Calu3 (cell line): ENCODE measurements around the gene MIEN1. TPM values are rescaled to one million over a fixed set of nuclear protein-coding genes. Genes with fewer than 3 reads are reported as not detected.

ENCODE experiments used
- BruUV-seq: library from RNA; stranded (reverse); fragments of 400-500 nt; replicated peaks from 2 replicates; lab custom pipeline; 2021; lab: Mats Ljungman, UMichigan
- CTCF ChIA-PET: fragments of 300-600 bp; sonication (Branson Sonifier 250); formaldehyde crosslinking; loops from one replicate; lab custom pipeline; 2022; ENCODE audit warnings: antibody characterized with exemption; lab: Charles Lee
- DNase-seq: peaks from one replicate; pipeline ENCODE4 v3.0.0; 2022
- H3K27ac Mint-ChIP-seq: one replicate; pipeline ENCODE4 v1.8.0; 2022; ENCODE audit warnings: mixed read lengths; ENCODE audit not compliant: unreplicated experiment
- H3K27me3 Mint-ChIP-seq: one replicate; pipeline ENCODE4 v1.8.0; 2022; ENCODE audit warnings: mixed read lengths; ENCODE audit not compliant: unreplicated experiment
- H3K36me3 Mint-ChIP-seq: one replicate; pipeline ENCODE4 v1.8.0; 2022; ENCODE audit warnings: mild to moderate bottlenecking, moderate library complexity, mixed read lengths; ENCODE audit not compliant: insufficient read depth, unreplicated experiment
- H3K4me1 Mint-ChIP-seq: one replicate; pipeline ENCODE4 v1.8.0; 2022; ENCODE audit warnings: mild to moderate bottlenecking, low read depth, mixed read lengths; ENCODE audit not compliant: unreplicated experiment
- H3K4me3 Mint-ChIP-seq: one replicate; pipeline ENCODE4 v1.8.0; 2022; ENCODE audit warnings: mild to moderate bottlenecking, low read depth, moderate library complexity, mixed read lengths; ENCODE audit not compliant: unreplicated experiment
- H3K9me3 Mint-ChIP-seq: one replicate; pipeline ENCODE4 v1.8.0; 2022; ENCODE audit warnings: low read depth, mixed read lengths; ENCODE audit not compliant: unreplicated experiment
- intact Hi-C: fragments of 100-400 bp; cut with micrococcal nuclease; formaldehyde crosslinking; loops from one replicate; pipeline ENCODE4 v1.10.0; 2022; ENCODE audit not compliant: unreplicated experiment
- total RNA-seq: library from RNA; stranded (reverse); gene quantifications from 2 replicates; pipeline ENCODE4 v1.2.3, GENCODE V29; 2022
- TF ChIP-seq, protein P1 (sequence below): fragments of 200-600 bp; IDR thresholded peaks from one replicate; pipeline ENCODE4 v1.8.0; 2022; ENCODE audit warnings: antibody characterized with exemption; ENCODE audit not compliant: unreplicated experiment

MIEN1 gene
- total RNA-seq, 1 experiment from 2014 or later = 2,121 TPM

- Mint-ChIP-seq H3K4me3 (no peak overlapping the region), H3K27ac (peak overlapping the region; percentile 90), H3K36me3 (peaks cover 100% of the 10 kb centered on the region), H3K27me3 (no peaks in the 10 kb centered on the region), H3K4me1 (peaks cover 42% of the 10 kb centered on the region), H3K9me3 (no peaks in the 10 kb centered on the region)
- DNase-seq = no peak
- BruUV-seq = no TSS peak
- CTCF ChIA-PET = interaction anchor here (0.6 to 161.2 kb wide), 24 partner anchors 3 to 256 kb away, joined by 3 to 42089 read pairs (median 5); partner anchors contain the start of genes ERBB2, GRB7, MIEN1 and NEUROD2
- intact Hi-C loops = no loop called here
- TF ChIP-seq, protein P1, sequence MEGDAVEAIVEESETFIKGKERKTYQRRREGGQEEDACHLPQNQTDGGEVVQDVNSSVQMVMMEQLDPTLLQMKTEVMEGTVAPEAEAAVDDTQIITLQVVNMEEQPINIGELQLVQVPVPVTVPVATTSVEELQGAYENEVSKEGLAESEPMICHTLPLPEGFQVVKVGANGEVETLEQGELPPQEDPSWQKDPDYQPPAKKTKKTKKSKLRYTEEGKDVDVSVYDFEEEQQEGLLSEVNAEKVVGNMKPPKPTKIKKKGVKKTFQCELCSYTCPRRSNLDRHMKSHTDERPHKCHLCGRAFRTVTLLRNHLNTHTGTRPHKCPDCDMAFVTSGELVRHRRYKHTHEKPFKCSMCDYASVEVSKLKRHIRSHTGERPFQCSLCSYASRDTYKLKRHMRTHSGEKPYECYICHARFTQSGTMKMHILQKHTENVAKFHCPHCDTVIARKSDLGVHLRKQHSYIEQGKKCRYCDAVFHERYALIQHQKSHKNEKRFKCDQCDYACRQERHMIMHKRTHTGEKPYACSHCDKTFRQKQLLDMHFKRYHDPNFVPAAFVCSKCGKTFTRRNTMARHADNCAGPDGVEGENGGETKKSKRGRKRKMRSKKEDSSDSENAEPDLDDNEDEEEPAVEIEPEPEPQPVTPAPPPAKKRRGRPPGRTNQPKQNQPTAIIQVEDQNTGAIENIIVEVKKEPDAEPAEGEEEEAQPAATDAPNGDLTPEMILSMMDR = no peak
Measured at GRCh38 chr17:39724731-39725130, 5.6 kb downstream of the MIEN1 start.

DNA sequence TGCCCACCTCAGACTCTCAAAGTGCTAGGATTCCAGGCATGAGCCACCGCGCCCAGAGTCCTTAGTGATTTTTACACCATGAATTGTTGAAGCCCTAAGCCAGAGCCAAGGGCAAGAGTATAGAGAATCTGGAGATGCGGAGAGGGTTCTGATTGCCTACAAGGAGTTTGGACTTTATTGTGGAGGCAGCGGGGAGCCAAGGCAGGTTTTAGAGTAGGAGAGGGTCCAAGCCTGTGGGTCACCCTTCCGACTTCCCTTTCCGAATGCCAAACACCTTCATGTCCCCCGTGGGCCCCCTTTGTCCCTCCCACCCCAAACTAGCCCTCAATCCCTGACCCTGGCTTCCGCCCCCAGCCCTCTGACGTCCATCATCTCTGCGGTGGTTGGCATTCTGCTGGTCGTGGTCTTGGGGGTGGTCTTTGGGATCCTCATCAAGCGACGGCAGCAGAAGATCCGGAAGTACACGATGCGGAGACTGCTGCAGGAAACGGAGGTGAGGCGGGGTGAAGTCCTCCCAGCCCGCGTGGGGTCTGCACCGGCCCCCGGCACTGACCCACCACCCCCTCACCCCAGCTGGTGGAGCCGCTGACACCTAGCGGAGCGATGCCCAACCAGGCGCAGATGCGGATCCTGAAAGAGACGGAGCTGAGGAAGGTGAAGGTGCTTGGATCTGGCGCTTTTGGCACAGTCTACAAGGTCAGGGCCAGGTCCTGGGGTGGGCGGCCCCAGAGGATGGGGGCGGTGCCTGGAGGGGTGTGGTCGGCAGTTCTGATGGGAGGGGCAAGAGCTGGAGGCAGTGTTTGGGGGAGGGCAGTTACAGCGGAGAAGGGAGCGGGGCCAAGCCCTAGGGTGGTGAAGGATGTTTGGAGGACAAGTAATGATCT lies 7.1 kb downstream of the MIEN1 start:
- peaks cover 100% of the 10 kb centered on the region for H3K36me3 Mint-ChIP-seq
- CTCF ChIA-PET = interaction anchor here (0.6 to 161.2 kb wide), 34 partner anchors 4 to 1387 kb away, joined by 3 to 42089 read pairs (median 5); partner anchors contain the start of genes ERBB2, GRB7, IKZF3 and MIEN1
- BruUV-seq = no TSS peak
- no peaks in the 10 kb centered on the region for H3K9me3 Mint-ChIP-seq
- H3K4me1 Mint-ChIP-seq = peaks cover 38% of the 10 kb centered on the region
- no peaks in the 10 kb centered on the region for H3K27me3 Mint-ChIP-seq
- intact Hi-C loops = no loop called here
- peak overlapping the region; percentile 28 for H3K27ac Mint-ChIP-seq
- TF ChIP-seq, protein P1 = no peak
- peak; percentile 75 for DNase-seq
- H3K4me3 Mint-ChIP-seq = peak overlapping the region; percentile 0

- Mint-ChIP-seq H3K4me1 (peaks cover 32% of the 10 kb centered on the region), H3K4me3 (no peak overlapping the region), H3K36me3 (peaks cover 100% of the 10 kb centered on the region), H3K27me3 (no peaks in the 10 kb centered on the region), H3K9me3 (no peaks in the 10 kb centered on the region), H3K27ac (no peak overlapping the region)
- BruUV-seq = no TSS peak
- peak; percentile 74 for DNase-seq
- CTCF ChIA-PET = interaction anchor here (0.6 to 161.2 kb wide), 23 partner anchors 5 to 823 kb away, joined by 3 to 42089 read pairs (median 5); partner anchors contain the start of genes ERBB2, GRB7, MIEN1 and NEUROD2
- intact Hi-C loops = no loop called here
- TF ChIP-seq, protein P1 = no peak
Measured at GRCh38 chr17:39722104-39722503, 8.2 kb downstream of the MIEN1 start.

DNA sequence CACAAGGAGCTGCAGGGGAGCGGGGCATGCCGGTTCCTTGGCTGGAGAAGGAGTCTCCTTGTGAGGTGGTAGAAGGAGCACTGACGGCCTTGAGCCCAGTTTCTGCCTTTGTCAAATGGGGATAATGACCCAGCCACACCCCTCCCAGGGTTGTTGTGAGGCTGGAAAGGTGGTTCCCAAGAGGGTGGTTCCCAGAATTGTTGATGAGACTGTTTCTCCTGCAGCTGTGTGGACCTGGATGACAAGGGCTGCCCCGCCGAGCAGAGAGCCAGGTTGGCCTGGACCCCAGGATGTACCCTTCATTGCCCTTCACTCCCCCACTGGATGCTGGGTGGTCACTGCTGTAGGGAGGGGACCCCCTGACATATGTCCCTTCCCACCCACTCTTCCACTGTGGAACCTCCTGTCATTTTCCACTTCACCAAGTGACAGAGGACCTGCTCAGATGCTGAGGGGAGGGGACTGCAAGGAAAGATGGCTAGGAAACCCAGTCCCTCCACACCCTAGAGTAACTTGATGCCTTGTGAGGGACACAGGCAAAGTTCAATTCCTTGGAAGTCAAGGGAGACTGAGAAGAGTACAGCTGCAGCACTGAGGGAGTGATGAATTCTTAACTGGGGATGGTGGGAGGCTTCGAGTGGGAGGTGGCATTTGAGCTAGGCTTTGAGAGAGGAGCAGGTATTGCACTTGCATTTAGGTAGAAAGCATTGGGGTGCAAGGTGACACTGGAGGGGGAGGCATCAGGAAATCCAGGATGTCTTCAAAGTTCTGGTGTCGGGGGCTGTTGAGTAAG lies 10.6 kb downstream of the MIEN1 start:
- Mint-ChIP-seq H3K27ac (peak overlapping the region; percentile 2), H3K36me3 (peaks cover 100% of the 10 kb centered on the region), H3K27me3 (no peaks in the 10 kb centered on the region), H3K4me3 (no peak overlapping the region), H3K9me3 (no peaks in the 10 kb centered on the region), H3K4me1 (peaks cover 33% of the 10 kb centered on the region)
- intact Hi-C loops = no loop called here
- CTCF ChIA-PET = interaction anchor here (0.6 to 161.2 kb wide), 38 partner anchors 5 to 1776 kb away, joined by 3 to 42089 read pairs (median 6); partner anchors contain the start of genes ERBB2, GRB7, GSDMA and GSDMB
- no TSS peak for BruUV-seq
- TF ChIP-seq, protein P1 = no peak
- DNase-seq = no peak
